GM18909 (cell line): Measurements from ENCODE around the gene RAB15.

Experiments
- ATAC-seq: cut with Tn5 transposase; IDR thresholded peaks from one replicate; pipeline ENCODE4 v1.9.1; 2021; ENCODE audit warnings: mild to moderate bottlenecking; ENCODE audit not compliant: unreplicated experiment, poor library complexity

The RAB15 gene

DNA sequence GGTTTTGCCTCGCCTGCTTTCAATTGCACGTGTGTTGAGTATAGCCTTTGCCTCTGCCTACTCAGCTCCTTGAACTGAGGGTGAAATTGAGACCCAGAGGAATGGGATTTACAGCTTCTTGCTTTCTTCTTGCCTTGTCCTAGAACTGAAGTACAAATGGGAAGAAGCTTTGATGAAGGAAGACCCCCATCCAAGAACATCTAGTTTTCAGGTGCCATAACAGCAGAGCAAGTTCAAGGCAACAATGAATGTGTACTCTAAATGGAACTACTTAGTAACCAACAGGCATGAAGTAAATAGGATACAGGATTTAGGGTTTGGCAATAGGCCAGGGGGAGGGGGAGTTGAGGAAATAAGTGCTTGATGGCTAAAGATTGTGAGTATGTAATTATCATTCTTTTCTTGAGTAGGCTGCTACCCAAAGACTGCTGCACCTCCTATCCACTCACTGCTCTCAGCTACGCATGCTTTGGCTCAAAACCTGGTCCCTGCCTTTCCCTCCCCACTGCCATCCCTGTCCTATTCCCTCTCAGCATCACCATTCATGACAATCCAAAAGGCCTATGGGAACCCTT lies 31.7 kb downstream of the RAB15 start:
- no peak for ATAC-seq

- no peak for ATAC-seq
These were observed 32.3 kb downstream of the RAB15 start for GRCh38 chr14:64939817-64940190.

DNA sequence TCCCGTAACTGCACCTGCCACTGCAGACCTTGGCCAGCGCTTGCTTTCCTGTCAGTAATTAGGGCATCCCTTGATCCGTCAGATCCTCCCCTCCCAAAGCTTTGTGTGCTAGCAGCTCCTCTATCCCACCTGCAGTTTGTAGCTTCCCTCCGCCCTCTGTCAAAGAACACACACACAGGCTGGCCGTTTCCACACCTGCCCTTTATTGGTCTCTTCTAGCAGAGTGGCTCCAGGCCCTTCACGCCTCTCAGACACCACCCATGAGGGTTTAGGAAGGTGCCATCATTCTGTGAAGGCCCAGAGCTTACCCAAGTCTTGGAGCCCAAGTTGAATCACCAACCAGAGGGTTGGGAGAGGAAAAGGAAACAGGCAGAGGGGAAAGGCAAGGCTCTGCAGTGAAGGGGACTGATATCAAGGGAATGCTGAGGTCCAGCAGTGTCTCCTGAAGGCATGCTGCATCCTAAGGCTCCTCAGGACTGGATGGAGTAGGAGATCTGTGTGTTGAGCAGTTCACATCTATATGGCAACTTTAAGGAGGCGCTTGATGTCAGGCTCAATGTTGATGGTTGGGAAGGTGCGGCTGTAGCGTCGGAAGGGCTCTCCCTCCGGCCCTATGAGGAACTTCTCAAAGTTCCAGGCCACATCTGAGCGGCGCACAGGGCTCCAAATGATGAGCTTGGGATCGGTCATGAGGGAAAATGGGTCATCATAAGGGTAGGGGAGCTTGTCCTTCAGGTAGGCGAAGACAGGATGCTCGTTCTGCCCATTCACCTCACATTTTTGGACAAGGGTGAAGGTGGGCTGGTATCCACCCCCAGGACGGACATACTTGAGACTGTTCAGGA lies 32.9 kb downstream of the RAB15 start:
- no peak for ATAC-seq

GRCh38 chr14:64937821-64938193 lies 34.3 kb downstream of the RAB15 start:
- no peak for ATAC-seq

DNA sequence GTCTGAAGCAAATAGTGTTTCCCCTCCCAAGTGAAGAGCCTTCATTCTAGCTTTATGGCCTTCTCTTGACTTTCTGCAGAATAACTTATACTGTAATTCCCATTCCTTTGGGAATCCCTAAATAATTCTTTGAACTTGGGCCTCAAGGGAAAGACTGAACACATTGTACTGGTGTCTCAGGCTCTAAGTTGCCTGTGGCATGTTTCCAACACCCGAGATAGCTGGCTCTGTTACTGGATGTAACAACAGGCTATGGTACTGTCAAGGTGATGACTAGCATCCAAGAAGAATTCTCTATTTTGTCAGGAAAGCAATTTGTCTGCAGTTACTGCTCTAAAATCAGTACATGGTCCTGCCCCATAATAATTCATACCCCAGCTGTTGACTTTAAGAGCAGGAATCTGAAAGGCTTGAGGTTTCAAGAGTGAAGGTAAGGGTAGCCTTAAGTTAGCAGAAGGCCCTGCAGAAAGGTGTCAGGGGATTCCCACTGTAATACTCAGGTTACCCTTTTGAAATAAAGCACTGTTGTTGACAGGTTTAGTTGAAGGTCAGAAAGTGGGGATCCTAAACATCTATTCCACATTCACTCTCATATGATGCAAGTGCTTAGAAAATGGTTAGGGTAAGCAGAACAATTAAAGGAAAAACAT lies 34.8 kb downstream of the RAB15 start:
- ATAC-seq, result no peak

- ATAC-seq, result no peak
These were observed 36.6 kb downstream of the RAB15 start for GRCh38 chr14:64935508-64935907.

DNA sequence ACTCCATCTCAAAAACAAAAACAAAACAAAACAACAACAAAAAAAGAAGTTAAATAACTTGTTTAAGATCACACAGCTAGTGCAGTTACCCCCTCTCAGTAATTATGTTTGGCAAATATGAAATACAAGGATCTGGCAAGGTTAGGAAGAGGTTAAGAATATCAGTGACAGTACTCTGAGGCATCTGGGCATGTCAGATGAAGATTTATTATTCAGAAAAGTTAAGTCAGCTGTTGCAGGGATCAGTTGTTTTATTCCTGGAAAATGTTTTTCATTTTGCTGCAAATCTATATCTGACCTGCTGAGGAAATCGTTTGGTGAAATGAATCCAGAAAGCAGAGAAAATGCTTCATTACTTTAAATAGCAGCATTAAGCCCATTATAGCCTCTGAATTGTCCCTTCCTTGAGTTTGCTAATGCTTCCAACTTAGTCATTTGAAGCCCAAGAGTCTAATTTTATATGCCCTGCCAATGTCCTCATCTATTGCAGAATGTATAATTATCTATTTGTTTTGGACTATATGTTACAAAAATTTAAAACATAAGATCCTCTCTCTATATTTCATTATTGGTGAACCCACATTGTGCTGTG lies 37.7 kb downstream of the RAB15 start:
- no peak for ATAC-seq

DNA sequence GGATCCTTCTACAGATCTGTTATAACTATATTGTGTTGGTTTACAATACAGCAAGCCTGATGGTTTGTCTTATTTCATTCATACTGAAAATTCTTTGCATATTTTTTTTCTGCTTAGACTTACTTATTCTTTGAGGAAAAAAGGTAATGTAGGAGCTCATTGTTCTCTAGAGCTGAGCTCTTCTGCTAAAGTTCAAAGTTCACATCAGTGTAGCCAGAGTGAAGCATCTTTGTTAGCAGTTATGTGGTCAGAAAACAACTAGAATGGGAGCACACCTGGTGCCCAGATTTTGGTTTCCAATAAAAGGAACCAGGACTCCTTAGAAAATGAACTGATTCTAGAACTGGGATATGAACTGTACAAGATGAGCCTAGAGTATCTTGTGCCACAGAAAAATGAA lies 39.9 kb downstream of the RAB15 start:
- ATAC-seq, result no peak

DNA sequence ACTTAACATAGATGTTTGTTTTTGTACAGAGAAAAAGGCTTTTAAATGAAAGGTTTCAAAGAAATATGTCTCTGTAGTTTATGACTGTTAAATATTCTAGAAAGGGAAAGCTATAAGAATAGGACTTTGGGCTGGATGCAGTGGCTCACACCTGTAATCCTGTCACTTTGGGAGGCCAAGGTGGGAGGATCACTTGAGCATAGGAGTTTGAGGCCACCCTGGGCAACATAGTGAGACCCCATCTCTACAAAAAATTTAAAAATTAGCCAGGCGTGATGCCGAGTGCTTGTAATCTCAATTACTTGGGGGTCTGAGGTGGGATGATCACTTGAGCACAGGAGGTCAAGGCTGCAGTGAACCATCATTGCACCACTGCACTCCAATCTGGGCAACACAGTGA lies 41.0 kb downstream of the RAB15 start:
- ATAC-seq, result no peak

DNA sequence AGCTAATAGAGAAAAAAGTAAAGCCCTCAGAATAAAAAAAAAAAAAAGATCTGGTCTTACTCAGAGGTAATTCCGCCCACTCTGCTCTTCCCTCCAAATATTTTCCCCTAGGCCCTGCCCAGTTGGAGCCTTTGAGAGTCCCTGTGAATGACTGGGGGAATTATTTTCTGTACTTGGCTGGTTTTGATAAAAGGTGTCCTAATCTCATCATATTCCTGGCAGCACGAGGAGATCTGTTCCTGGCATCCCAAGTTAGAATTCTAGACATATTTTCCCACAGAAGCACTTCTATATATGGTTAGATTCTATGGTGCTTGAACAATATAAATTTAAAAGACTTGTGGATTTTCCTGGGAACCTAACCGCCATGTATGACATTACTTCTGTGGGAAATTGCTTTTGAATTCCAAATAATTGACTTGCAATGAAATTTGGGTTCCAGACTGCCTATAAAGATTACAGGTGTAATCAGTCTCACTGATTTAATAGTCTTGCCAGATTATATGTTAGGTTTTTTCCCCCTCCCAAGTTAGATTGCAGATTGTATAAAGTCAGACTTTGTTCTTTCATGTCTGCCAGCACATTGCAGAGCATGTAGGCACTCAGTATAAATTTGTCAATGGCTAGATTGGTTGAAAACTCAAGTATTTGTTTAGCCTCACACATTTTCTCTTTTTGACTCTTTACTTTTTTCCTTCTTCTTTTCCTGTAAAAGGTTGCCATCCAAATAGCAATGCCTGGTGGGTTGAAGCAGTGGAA lies 41.9 kb downstream of the RAB15 start:
- ATAC-seq, result no peak

DNA sequence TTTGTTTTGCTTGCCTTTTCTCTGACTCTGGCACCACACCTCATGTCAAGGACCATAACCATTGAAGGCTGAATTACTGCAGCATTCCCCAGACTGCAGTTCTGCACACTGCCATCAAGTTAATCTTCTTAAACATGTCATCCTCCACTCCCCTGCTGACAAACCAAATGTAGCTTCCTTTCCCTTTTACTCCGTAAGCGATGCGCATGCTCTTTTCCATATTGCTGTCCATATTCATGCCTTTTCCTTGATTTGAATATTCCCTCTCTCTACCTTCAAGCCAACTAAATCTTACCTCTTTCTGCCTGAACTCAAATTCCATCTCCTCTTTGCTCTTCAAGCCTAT lies 43.1 kb downstream of the RAB15 start:
- ATAC-seq, result no peak

- ATAC-seq, result peak; percentile 89
These were observed 43.7 kb downstream of the RAB15 start for GRCh38 chr14:64928239-64929013.

DNA sequence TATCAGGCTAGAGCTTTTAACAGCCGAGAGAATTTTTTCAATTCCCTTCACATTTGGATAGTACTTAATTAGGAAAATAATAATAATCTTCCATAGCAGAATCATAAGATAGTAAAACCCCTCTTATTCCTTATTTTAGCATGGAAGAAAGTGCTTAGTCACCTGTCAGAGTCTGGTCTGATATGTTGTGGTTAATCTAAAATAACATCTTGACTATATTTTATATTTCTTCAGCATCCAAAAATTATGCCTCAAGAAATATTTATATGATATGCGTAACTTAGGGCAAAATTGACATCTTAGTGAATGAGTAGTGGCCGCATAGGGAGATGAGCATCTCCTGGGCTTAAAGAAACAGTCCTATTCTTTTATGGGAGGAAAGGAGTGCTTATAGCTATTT lies 45.1 kb downstream of the RAB15 start:
- ATAC-seq, result no peak

DNA sequence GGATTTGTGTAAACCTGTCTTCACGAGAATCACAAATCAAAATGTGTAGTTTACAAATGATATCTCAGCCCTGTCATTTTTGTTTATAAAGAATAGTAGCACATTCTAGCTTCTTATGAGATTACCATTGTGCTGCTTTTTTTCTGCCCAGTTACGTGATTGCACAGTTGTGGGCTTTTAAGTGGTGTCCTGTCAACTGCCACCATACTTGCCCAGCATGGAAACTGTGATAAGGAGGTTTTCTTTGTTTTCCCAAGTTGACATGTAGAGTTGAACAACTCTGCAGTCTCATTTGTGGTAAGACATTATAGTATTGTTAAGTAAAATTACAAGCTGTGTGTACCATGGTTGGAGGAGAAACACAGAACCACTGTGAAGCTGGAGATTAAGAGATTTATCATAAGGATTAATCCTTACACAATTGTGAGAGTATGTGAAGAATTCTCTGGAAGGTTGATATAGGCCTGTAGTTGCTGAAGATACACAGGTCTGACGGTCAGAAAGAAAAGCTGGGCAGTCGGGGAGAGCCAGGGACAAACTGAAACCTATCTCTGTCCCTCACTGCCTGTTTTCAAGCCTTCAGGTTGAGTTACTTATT lies 45.6 kb downstream of the RAB15 start:
- ATAC-seq, result no peak

DNA sequence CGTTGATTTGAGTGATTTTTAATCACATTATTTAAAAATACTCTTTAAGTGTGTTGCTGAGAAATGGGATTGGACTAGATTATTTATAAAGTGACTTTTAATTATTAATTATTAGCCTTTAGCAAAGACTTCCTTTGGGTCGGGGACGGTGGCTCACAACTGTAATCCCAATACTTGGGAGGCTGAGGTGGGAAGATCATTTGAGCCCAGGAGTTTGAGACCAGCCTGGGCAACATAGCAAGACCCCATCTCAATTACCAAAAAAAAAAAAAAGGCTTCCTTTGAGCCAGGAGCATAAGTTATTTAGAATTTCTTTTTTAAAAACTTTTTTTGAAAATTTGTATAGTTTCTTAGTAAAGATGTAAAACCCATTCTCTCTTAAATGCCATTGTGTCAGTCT lies 49.1 kb downstream of the RAB15 start:
- ATAC-seq, result no peak

- no peak for ATAC-seq
These were observed 51.7 kb downstream of the RAB15 start for GRCh38 chr14:64920465-64920864.

GRCh38 chr14:64919618-64920017 lies 52.5 kb downstream of the RAB15 start:
- no peak for ATAC-seq

GRCh38 chr14:64919215-64919614 lies 52.9 kb downstream of the RAB15 start:
- ATAC-seq, result no peak

- no peak for ATAC-seq
These were observed 53.9 kb downstream of the RAB15 start for GRCh38 chr14:64918216-64918615.

DNA sequence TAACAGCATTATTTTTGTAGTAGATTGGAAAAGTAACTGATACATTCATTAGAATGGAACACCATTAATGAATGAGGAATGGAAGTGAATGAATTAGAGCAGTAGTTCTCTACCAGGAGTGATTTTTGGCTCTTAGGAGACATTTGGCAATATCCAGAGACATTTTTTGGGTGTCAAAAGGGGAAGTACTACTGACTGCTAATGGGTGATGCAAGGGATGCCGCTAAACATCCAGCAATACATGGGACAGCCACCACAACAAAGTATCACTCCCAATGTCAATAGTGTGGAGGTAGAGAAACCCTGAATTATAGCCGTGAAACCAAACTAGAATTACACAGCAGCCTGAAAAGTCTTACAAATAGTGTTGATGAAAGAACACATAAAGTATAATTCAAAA lies 56.3 kb downstream of the RAB15 start:
- ATAC-seq, result no peak
